A549 (cell line): Measurements from ENCODE around the gene MTMR12.

ENCODE experiments used
- POLR2A ChIP-seq: IDR thresholded peaks from 2 replicates; pipeline ENCODE4 v1.6.1; 2012; ENCODE audit warnings: mild to moderate bottlenecking, low read length
- POLR2AphosphoS2 ChIP-seq: conservative IDR thresholded peaks from 2 replicates; pipeline ENCODE4 v1.6.1; 2012; ENCODE audit warnings: low read length, improper control_type of control experiment, inconsistent platforms
- RAD21 ChIP-seq, 2 experiments: fragments of >200 bp in 1 of 2; sonication (Bioruptor Twin) in 1 of 2; formaldehyde crosslinking in 1 of 2; IDR thresholded peaks in 1 of 2; conservative IDR thresholded peaks in 1 of 2; 2 replicates in 1 of 2; 3 replicates in 1 of 2; pipeline ENCODE4 v1.6.1; 2012 to 2018; ENCODE audit warnings: inconsistent platforms in 1 of 2
- RFX5 ChIP-seq: fragments of 450-650 bp; IDR thresholded peaks from 2 replicates; pipeline ENCODE4 v1.7.1; 2014; ENCODE audit warnings: antibody characterized with exemption, mild to moderate bottlenecking, moderate library complexity
- TF ChIP-seq, protein P1 (sequence below): fragments of 450-650 bp; IDR thresholded peaks from 2 replicates; pipeline ENCODE4 v1.6.1; 2014; ENCODE audit warnings: antibody characterized with exemption
- TF ChIP-seq, protein P2 (sequence below): fragments of >200 bp; sonication (Bioruptor Twin); formaldehyde crosslinking; IDR thresholded peaks from 3 replicates; pipeline ENCODE4 v1.5.1; 2016
- TF ChIP-seq, protein P3 (sequence below): fragments of 200-600 bp; sonication (generic); IDR thresholded peaks from 2 replicates; pipeline ENCODE4 v1.6.1; 2016; ENCODE audit warnings: antibody characterized with exemption, mild to moderate bottlenecking, moderate library complexity

DNA sequence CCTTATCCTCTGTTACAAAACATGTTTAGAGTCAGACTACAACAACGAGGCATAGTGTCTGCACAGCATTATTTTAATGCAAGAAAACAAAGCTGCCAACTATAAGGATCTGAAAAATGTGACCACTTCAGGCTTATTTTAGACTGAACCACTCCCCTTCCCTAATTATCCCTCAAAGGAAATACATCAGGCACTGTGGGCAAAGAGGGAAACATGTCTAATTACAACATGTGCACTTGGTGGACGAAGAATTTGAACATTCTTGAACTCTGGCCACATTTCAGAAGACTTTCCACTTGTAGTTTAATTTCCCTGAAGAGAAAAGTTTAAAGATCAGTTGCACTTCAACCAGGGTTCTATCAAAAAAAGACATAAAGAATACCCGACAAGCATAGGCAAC lies 3.8 kb downstream of the MTMR12 start:
- TF ChIP-seq, protein P1, sequence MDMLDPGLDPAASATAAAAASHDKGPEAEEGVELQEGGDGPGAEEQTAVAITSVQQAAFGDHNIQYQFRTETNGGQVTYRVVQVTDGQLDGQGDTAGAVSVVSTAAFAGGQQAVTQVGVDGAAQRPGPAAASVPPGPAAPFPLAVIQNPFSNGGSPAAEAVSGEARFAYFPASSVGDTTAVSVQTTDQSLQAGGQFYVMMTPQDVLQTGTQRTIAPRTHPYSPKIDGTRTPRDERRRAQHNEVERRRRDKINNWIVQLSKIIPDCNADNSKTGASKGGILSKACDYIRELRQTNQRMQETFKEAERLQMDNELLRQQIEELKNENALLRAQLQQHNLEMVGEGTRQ: no peak
- TF ChIP-seq POLR2AphosphoS2 (no peak), RFX5 (no peak), RAD21 (conservative IDR thresholded peaks at IDR 0.05 in 1 of 2, IDR thresholded peaks at IDR 0.05 in 1 of 2) (no peak), POLR2A (no peak)
- TF ChIP-seq, protein P2, sequence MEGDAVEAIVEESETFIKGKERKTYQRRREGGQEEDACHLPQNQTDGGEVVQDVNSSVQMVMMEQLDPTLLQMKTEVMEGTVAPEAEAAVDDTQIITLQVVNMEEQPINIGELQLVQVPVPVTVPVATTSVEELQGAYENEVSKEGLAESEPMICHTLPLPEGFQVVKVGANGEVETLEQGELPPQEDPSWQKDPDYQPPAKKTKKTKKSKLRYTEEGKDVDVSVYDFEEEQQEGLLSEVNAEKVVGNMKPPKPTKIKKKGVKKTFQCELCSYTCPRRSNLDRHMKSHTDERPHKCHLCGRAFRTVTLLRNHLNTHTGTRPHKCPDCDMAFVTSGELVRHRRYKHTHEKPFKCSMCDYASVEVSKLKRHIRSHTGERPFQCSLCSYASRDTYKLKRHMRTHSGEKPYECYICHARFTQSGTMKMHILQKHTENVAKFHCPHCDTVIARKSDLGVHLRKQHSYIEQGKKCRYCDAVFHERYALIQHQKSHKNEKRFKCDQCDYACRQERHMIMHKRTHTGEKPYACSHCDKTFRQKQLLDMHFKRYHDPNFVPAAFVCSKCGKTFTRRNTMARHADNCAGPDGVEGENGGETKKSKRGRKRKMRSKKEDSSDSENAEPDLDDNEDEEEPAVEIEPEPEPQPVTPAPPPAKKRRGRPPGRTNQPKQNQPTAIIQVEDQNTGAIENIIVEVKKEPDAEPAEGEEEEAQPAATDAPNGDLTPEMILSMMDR: no peak
- TF ChIP-seq, protein P3, sequence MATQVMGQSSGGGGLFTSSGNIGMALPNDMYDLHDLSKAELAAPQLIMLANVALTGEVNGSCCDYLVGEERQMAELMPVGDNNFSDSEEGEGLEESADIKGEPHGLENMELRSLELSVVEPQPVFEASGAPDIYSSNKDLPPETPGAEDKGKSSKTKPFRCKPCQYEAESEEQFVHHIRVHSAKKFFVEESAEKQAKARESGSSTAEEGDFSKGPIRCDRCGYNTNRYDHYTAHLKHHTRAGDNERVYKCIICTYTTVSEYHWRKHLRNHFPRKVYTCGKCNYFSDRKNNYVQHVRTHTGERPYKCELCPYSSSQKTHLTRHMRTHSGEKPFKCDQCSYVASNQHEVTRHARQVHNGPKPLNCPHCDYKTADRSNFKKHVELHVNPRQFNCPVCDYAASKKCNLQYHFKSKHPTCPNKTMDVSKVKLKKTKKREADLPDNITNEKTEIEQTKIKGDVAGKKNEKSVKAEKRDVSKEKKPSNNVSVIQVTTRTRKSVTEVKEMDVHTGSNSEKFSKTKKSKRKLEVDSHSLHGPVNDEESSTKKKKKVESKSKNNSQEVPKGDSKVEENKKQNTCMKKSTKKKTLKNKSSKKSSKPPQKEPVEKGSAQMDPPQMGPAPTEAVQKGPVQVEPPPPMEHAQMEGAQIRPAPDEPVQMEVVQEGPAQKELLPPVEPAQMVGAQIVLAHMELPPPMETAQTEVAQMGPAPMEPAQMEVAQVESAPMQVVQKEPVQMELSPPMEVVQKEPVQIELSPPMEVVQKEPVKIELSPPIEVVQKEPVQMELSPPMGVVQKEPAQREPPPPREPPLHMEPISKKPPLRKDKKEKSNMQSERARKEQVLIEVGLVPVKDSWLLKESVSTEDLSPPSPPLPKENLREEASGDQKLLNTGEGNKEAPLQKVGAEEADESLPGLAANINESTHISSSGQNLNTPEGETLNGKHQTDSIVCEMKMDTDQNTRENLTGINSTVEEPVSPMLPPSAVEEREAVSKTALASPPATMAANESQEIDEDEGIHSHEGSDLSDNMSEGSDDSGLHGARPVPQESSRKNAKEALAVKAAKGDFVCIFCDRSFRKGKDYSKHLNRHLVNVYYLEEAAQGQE: no peak
